Osteocyte (in vitro differentiated cells): Measurements from ENCODE around the gene CHRND. TPM values are rescaled to one million over a fixed set of nuclear protein-coding genes. Genes with fewer than 3 reads are reported as not detected.
A peak's percentile ranks its signal among the peaks of the same experiment; 100 is the strongest.

Source experiments
- DNase-seq: peaks from one replicate; pipeline ENCODE4 v3.0.0; 2021; ENCODE audit warnings: mixed read lengths; ENCODE audit not compliant: unreplicated experiment; ENCODE audit errors: extremely low spot score
- H3K27ac Mint-ChIP-seq: one replicate; pipeline ENCODE4 v1.8.0; 2021; ENCODE audit warnings: mild to moderate bottlenecking, mixed read lengths; ENCODE audit not compliant: unreplicated experiment
- H3K27me3 Mint-ChIP-seq: one replicate; pipeline ENCODE4 v1.8.0; 2021; ENCODE audit warnings: mixed read lengths; ENCODE audit not compliant: unreplicated experiment
- H3K36me3 Mint-ChIP-seq: one replicate; pipeline ENCODE4 v1.8.0; 2021; ENCODE audit warnings: mixed read lengths; ENCODE audit not compliant: unreplicated experiment
- H3K4me1 Mint-ChIP-seq: one replicate; pipeline ENCODE4 v1.8.0; 2021; ENCODE audit warnings: mixed read lengths; ENCODE audit not compliant: unreplicated experiment
- H3K4me3 Mint-ChIP-seq: one replicate; pipeline ENCODE4 v1.8.0; 2021; ENCODE audit warnings: mild to moderate bottlenecking, moderate library complexity, mixed read lengths; ENCODE audit not compliant: unreplicated experiment
- H3K9me3 Mint-ChIP-seq: one replicate; pipeline ENCODE4 v1.8.0; 2021; ENCODE audit warnings: mixed read lengths; ENCODE audit not compliant: unreplicated experiment
- total RNA-seq: library from RNA; stranded (reverse); gene quantifications from 2 replicates; pipeline ENCODE4 v1.2.1, GENCODE V29; 2021
- TF ChIP-seq, protein P1 (sequence below): fragments of 200-600 bp; sonication (generic); IDR thresholded peaks from 2 replicates; pipeline ENCODE4 v1.5.0; 2021; ENCODE audit warnings: antibody characterized with exemption, mild to moderate bottlenecking, moderate library complexity

The CHRND gene
- total RNA-seq, 1 donor from 2014 or later = not detected

GRCh38 chr2:232485757-232486557 lies 40.0 kb upstream of the CHRND start:
- peaks cover 9% of the 10 kb centered on the region for H3K4me1 Mint-ChIP-seq
- TF ChIP-seq, protein P1, sequence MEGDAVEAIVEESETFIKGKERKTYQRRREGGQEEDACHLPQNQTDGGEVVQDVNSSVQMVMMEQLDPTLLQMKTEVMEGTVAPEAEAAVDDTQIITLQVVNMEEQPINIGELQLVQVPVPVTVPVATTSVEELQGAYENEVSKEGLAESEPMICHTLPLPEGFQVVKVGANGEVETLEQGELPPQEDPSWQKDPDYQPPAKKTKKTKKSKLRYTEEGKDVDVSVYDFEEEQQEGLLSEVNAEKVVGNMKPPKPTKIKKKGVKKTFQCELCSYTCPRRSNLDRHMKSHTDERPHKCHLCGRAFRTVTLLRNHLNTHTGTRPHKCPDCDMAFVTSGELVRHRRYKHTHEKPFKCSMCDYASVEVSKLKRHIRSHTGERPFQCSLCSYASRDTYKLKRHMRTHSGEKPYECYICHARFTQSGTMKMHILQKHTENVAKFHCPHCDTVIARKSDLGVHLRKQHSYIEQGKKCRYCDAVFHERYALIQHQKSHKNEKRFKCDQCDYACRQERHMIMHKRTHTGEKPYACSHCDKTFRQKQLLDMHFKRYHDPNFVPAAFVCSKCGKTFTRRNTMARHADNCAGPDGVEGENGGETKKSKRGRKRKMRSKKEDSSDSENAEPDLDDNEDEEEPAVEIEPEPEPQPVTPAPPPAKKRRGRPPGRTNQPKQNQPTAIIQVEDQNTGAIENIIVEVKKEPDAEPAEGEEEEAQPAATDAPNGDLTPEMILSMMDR = no peak
- no peaks in the 10 kb centered on the region for H3K36me3 Mint-ChIP-seq
- H3K27me3 Mint-ChIP-seq = peaks cover 36% of the 10 kb centered on the region
- H3K4me3 Mint-ChIP-seq = no peak overlapping the region
- H3K9me3 Mint-ChIP-seq = no peaks in the 10 kb centered on the region
- no peak for DNase-seq
- H3K27ac Mint-ChIP-seq = no peak overlapping the region

DNA sequence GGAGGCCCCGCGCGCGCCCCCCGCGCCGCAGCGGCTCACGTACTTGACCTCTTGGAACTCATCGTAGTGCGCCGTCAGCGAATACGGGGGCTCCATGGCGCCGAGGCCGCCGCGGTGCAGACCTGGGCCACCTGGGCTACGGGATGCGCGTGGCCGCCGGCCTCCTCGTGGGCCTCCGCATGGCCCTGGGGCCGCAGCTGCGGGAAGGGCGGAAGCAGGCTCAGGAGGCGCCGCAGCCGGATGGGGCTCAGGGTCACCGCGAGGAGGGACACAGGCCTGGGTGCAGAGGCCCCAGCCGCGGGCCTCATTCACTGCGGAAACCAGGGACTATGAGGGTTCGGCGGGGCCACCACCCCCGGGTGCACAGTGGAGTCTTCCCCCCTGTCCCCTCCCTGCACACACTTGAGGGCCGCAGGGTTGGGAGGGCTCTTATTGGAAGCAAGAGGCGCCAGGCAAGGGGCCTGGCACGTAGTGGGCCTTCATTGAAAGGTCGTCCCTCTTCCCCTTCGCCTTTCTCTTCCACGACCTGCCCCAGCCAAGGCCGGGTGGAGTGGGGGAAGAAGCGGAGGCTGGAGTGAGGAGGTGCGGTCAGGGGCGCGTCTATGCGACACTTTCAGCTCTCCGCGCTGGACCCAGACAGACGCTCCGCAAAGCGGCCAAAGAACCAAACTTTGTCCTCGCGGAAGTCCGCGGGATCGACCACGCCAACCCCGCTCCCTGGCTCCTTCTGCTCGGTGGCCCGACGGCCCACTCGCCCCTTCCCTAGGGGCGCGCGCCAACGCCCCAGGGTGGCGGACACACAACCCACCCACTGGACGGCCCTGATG lies 39.2 kb upstream of the CHRND start:
- Mint-ChIP-seq H3K9me3 (no peaks in the 10 kb centered on the region), H3K27me3 (peaks cover 36% of the 10 kb centered on the region), H3K4me3 (peak overlapping the region; percentile 44), H3K4me1 (peaks cover 9% of the 10 kb centered on the region), H3K36me3 (no peaks in the 10 kb centered on the region), H3K27ac (no peak overlapping the region)
- no peak for DNase-seq
- TF ChIP-seq, protein P1 = no peak

GRCh38 chr2:232487385-232488096 lies 38.4 kb upstream of the CHRND start, which contains the start of gene ECEL1:
Gene ECEL1, minus strand, starts transcription at chr2:232487834. Its CDS starts 1,181 bp downstream, at chr2:232486653.
- H3K4me3 Mint-ChIP-seq = peak within 1 kb of the TSS; percentile 54
- H3K36me3 Mint-ChIP-seq = no peaks in the 10 kb centered on the region
- H3K27me3 Mint-ChIP-seq = peaks cover 33% of the 10 kb centered on the region
- no peak within 1 kb of the TSS for H3K27ac Mint-ChIP-seq
- H3K4me1 Mint-ChIP-seq = peaks cover 9% of the 10 kb centered on the region
- no peak for DNase-seq
- no peaks in the 10 kb centered on the region for H3K9me3 Mint-ChIP-seq
- TF ChIP-seq, protein P1 = no peak

DNA sequence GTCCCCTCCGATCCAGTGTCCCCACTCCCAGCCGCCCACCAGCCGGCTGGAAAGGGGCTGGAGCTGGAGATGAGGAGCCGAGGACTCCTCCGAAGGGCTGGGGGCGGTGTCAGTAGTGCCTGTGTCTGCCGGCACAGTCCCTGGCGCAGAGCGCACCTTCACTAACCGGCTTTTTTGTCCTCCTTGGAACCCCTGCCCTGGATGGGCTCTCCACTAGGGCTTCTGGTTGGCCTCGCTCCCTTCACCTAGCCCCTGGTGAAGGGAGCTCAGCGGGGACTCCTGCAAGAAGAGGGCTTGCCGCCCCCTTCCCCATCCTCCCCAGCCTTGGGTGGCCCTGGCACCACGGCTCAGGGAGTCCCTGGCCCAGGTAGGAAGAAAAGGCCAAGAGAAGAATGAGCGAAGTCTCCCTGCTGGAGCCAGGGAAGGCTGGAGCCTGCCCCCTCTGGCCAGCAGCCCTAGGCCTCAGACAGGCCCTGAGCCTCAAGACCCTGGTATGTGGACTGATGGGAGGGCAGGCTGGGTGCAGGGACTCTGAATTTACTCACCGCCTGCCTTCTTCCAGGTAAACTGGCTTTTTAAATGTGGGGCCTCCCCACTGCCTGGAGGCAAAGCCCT lies 37.8 kb upstream of the CHRND start:
- DNase-seq = no peak
- TF ChIP-seq, protein P1 = no peak
- H3K27me3 Mint-ChIP-seq = peaks cover 30% of the 10 kb centered on the region

More for the DNA sequence above, 37.8 kb upstream of the CHRND start:
- peaks cover 9% of the 10 kb centered on the region for H3K4me1 Mint-ChIP-seq
- no peak overlapping the region for H3K27ac Mint-ChIP-seq
- H3K9me3 Mint-ChIP-seq = no peaks in the 10 kb centered on the region
- H3K4me3 Mint-ChIP-seq = peak overlapping the region; percentile 40
- no peaks in the 10 kb centered on the region for H3K36me3 Mint-ChIP-seq
